Measurements from ENCODE around the gene SUSD4. TPM values are rescaled to one million over a fixed set of nuclear protein-coding genes. Genes with fewer than 3 reads are reported as not detected.
A peak's percentile ranks its signal among the peaks of the same experiment; 100 is the strongest.

SUSD4 gene
- total and polyA plus RNA-seq, 9 of the 15 experiments (the other 6 are each of a cell fraction or from before 2014, with no cell fraction given) = 0.06 to 1.7 (median 0.09) TPM; not detected in 4

- TF ChIP-seq HMGXB4 (CRISPR knock-in tag; IDR thresholded peaks at IDR 0.05) (no peak), EHMT2 (IDR thresholded peaks at IDR 0.05) (0 out of 2 replicates have a peak, but pooled peaks have one; percentile 19), ZNF174 (CRISPR knock-in tag; IDR thresholded peaks at IDR 0.05) (no peak), MAFG (tag; conservative IDR thresholded peaks at IDR 0.05) (no peak; the same call in 1 of the 2 replicates), ZNF589 (CRISPR knock-in tag; IDR thresholded peaks at IDR 0.05; ENCODE audit: low read depth) (no peak; the same call in 1 of the 2 replicates), HEY1 (CRISPR knock-in tag; IDR thresholded peaks at IDR 0.05; ENCODE audit: borderline replicate concordance) (no peak), TSHZ1 (CRISPR knock-in tag; IDR thresholded peaks at IDR 0.05) (no peak), JUN (IDR thresholded peaks at IDR 0.05; ENCODE audit: borderline replicate concordance, low read depth, low read length) (no peak), JUN (CRISPR knock-in tag; IDR thresholded peaks at IDR 0.05; ENCODE audit: borderline replicate concordance) (no peak), KLF16 (IDR thresholded peaks at IDR 0.05) (no peak), VEZF1 (CRISPR knock-in tag; IDR thresholded peaks at IDR 0.05) (no peak), NFRKB (IDR thresholded peaks at IDR 0.05; ENCODE audit: low read depth) (peak; percentile 35; the same call in 1 of the 2 replicates), RB1 (IDR thresholded peaks at IDR 0.05; ENCODE audit: low read depth) (no peak), EP300 (IDR thresholded peaks at IDR 0.05; ENCODE audit: low read length) (0 out of 2 replicates have a peak, but pooled peaks have one; percentile 2), BHLHE40 (IDR thresholded peaks at IDR 0.05; ENCODE audit: low read length) (no peak), NFE2L1 (tag; IDR thresholded peaks at IDR 0.05; ENCODE audit: borderline replicate concordance, low read depth) (no peak), NR2C1 (IDR thresholded peaks at IDR 0.05) (no peak), NR2C1 (tag; IDR thresholded peaks at IDR 0.05) (0 out of 2 replicates have a peak, but pooled peaks have one; percentile 9), ZNF398 (CRISPR knock-in tag; IDR thresholded peaks at IDR 0.05) (no peak), LCOR (CRISPR knock-in tag; IDR thresholded peaks at IDR 0.05) (no peak), SMARCC2 (IDR thresholded peaks at IDR 0.05; ENCODE audit: low read depth) (0 out of 2 replicates have a peak, but pooled peaks have one; percentile 49), ZNF133 (CRISPR knock-in tag; IDR thresholded peaks at IDR 0.05) (no peak), TAF15 (IDR thresholded peaks at IDR 0.05; ENCODE audit: low read depth, low read length) (no peak)
Observed at GRCh38 chr1:223402790-223403142, 38.8 kb upstream of the SUSD4 start (continued).

All from K562 (cell line).